Mucosa of rectum (tissue), 2 donors: Measurements from ENCODE around the gene SAMD4A.

ENCODE experiments used
- H3K27ac ChIP-seq, 2 donors: one replicate each; pipeline ENCODE4 v1.7.0; 2013; ENCODE audit warnings: inconsistent platforms in 2 of 2, low read depth in 2 of 2, low read length in 2 of 2
- H3K27me3 ChIP-seq, 2 donors: one replicate each; pipeline ENCODE4 v1.7.0; 2013; ENCODE audit warnings: low read length in 2 of 2; ENCODE audit not compliant: control insufficient read depth in 2 of 2, insufficient read depth in 2 of 2
- H3K36me3 ChIP-seq, 2 donors: one replicate each; pipeline ENCODE4 v1.7.0; 2013; ENCODE audit warnings: low read length in 2 of 2; ENCODE audit not compliant: control insufficient read depth in 2 of 2, insufficient read depth in 2 of 2
- H3K4me1 ChIP-seq, 2 donors: one replicate each; pipeline ENCODE4 v1.7.0; 2013; ENCODE audit warnings: low read length in 2 of 2, mild to moderate bottlenecking in 1 of 2; ENCODE audit not compliant: control insufficient read depth in 2 of 2, insufficient read depth in 2 of 2
- H3K4me3 ChIP-seq, 2 donors: one replicate each; pipeline ENCODE4 v1.7.0; 2013; ENCODE audit warnings: low read length in 2 of 2
- H3K9ac ChIP-seq, 2 donors: one replicate each; pipeline ENCODE4 v1.7.0; 2013; ENCODE audit warnings: low read length in 2 of 2, low read depth in 1 of 2, mild to moderate bottlenecking in 1 of 2
- H3K9me3 ChIP-seq, 2 donors: one replicate each; pipeline ENCODE4 v1.7.0; 2013; ENCODE audit warnings: low read length in 2 of 2; ENCODE audit not compliant: control insufficient read depth in 2 of 2
- donor health status: healthy.
- donor health status: Normal muscosa, but diverticular disease.

The SAMD4A gene, protein sequence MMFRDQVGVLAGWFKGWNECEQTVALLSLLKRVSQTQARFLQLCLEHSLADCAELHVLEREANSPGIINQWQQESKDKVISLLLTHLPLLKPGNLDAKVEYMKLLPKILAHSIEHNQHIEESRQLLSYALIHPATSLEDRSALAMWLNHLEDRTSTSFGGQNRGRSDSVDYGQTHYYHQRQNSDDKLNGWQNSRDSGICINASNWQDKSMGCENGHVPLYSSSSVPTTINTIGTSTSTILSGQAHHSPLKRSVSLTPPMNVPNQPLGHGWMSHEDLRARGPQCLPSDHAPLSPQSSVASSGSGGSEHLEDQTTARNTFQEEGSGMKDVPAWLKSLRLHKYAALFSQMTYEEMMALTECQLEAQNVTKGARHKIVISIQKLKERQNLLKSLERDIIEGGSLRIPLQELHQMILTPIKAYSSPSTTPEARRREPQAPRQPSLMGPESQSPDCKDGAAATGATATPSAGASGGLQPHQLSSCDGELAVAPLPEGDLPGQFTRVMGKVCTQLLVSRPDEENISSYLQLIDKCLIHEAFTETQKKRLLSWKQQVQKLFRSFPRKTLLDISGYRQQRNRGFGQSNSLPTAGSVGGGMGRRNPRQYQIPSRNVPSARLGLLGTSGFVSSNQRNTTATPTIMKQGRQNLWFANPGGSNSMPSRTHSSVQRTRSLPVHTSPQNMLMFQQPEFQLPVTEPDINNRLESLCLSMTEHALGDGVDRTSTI

GRCh38 chr14:54566410-54567223 is at the start of gene SAMD4A:
Gene SAMD4A, plus strand, starts transcription at chr14:54567128. Its CDS starts 789 bp downstream, at chr14:54567917.
- Histone ChIP-seq H3K9me3 (no peaks in the 10 kb centered on the region), H3K9ac (peak within 1 kb of the TSS; percentile 87 to 99), H3K4me3 (peak within 1 kb of the TSS; percentile 81 to 88), H3K36me3 (no peaks in the 10 kb centered on the region), H3K4me1 (peaks cover 16 to 18% of the 10 kb centered on the region in 2 donors), H3K27ac (peak within 1 kb of the TSS; percentile 99), H3K27me3 (no peaks in the 10 kb centered on the region)

DNA sequence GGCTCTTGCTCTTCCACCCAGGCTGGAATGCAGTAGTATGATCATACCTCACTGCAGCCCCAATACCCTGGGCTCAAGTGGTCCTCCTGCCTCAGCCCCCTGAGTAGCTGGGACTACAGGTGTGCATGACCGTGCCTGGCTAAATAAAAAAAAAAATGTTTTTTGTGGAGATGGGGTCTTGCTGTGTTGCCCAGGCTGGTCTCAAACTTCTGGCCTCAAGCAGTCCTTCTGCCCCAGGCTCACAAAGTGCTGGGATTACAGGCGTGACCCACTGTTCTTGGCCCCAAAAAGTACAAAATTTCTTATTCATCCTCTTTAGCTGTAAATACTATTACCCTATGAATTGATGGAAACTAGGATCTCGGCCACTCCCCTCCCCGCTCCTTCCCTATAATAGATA is 42.5 kb upstream of the SAMD4A start:
- no peak overlapping the region for H3K4me3 ChIP-seq
- H3K27me3 ChIP-seq = no peaks in the 10 kb centered on the region
- H3K4me1 ChIP-seq = peaks cover 0 to under 1% of the 10 kb centered on the region in 2 donors
- H3K27ac ChIP-seq = no peak overlapping the region
- H3K9ac ChIP-seq = no peak overlapping the region
- peaks cover 4 to 23% of the 10 kb centered on the region in 2 donors for H3K36me3 ChIP-seq
- H3K9me3 ChIP-seq = no peaks in the 10 kb centered on the region

GRCh38 chr14:54528973-54529372 is 38.0 kb upstream of the SAMD4A start:
- H3K9ac ChIP-seq = no peak overlapping the region
- no peaks in the 10 kb centered on the region for H3K9me3 ChIP-seq
- H3K4me1 ChIP-seq = peaks cover 0 to 5% of the 10 kb centered on the region in 2 donors
- H3K27ac ChIP-seq = no peak overlapping the region
- no peak overlapping the region for H3K4me3 ChIP-seq
- H3K27me3 ChIP-seq = no peaks in the 10 kb centered on the region
- H3K36me3 ChIP-seq = peaks cover 0 to 10% of the 10 kb centered on the region in 2 donors

DNA sequence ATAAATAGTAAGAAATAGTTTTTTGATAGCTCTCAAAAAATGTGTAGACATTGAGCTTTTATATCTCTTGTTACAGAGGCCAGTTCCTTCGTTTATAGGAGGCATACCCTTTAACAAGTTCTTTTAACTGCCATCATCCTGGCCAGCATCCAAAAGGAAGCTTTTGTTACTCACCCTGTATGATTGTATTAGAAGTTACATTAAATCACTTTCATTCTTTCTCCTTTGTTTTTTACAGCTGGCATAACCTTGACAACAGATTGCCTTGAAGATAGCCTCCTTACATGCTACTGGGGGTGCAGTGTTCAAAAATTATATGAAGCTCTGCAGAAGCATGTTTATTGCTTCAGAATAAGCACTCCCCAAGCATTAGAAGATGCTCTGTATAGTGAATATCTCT is 37.1 kb upstream of the SAMD4A start:
- Histone ChIP-seq H3K4me1 (peaks cover 0 to 5% of the 10 kb centered on the region in 2 donors), H3K27ac (no peak overlapping the region), H3K36me3 (peaks cover 0 to 2% of the 10 kb centered on the region in 2 donors), H3K27me3 (no peaks in the 10 kb centered on the region), H3K4me3 (no peak overlapping the region), H3K9me3 (no peaks in the 10 kb centered on the region), H3K9ac (no peak overlapping the region)

- Histone ChIP-seq H3K4me3 (no peak overlapping the region), H3K9me3 (no peaks in the 10 kb centered on the region), H3K9ac (no peak overlapping the region), H3K27ac (no peak overlapping the region), H3K4me1 (peaks cover 0 to 8% of the 10 kb centered on the region in 2 donors), H3K27me3 (no peaks in the 10 kb centered on the region), H3K36me3 (no peaks in the 10 kb centered on the region)
These were observed 34.6 kb upstream of the SAMD4A start for GRCh38 chr14:54532111-54533012.

GRCh38 chr14:54533100-54533499 is 33.8 kb upstream of the SAMD4A start:
- H3K9ac ChIP-seq = no peak overlapping the region

DNA sequence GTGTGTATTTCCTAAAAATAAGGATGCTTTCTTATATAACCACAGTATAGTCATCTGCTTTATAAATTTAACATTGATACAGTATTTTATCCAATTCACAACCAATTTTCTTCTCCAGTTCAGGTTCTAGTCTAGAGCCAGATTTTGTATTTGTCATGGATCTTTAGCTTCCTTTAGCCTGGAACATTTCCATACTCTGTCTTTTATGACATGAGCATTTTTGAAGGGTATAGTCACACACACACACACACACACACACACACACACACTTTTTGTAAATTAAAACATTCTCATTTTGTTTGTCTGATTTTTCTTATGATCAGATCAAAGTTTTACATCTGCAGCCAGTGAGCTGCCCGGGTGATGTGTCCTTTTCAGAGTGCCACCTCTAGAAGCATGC is 31.8 kb upstream of the SAMD4A start:
- peaks cover 0 to 3% of the 10 kb centered on the region in 2 donors for H3K4me1 ChIP-seq
- no peak overlapping the region for H3K27ac ChIP-seq
- no peak overlapping the region for H3K4me3 ChIP-seq
- no peaks in the 10 kb centered on the region for H3K27me3 ChIP-seq
- H3K36me3 ChIP-seq = peaks cover 3 to 4% of the 10 kb centered on the region in 2 donors
- no peaks in the 10 kb centered on the region for H3K9me3 ChIP-seq
- no peak overlapping the region for H3K9ac ChIP-seq

More at GRCh38 chr14:54533100-54533499, 33.8 kb upstream of the SAMD4A start:
- Histone ChIP-seq H3K27me3 (no peaks in the 10 kb centered on the region), H3K27ac (no peak overlapping the region), H3K9me3 (no peaks in the 10 kb centered on the region), H3K36me3 (peaks cover under 1 to 1% of the 10 kb centered on the region in 2 donors), H3K4me3 (no peak overlapping the region), H3K4me1 (peaks cover 0 to 8% of the 10 kb centered on the region in 2 donors)

GRCh38 chr14:54535646-54536045 is 31.3 kb upstream of the SAMD4A start:
- H3K9ac ChIP-seq = no peak overlapping the region
- peaks cover 3 to 4% of the 10 kb centered on the region in 2 donors for H3K36me3 ChIP-seq
- no peak overlapping the region for H3K27ac ChIP-seq
- no peaks in the 10 kb centered on the region for H3K9me3 ChIP-seq
- peaks cover 0 to 3% of the 10 kb centered on the region in 2 donors for H3K4me1 ChIP-seq
- no peak overlapping the region for H3K4me3 ChIP-seq
- no peaks in the 10 kb centered on the region for H3K27me3 ChIP-seq

DNA sequence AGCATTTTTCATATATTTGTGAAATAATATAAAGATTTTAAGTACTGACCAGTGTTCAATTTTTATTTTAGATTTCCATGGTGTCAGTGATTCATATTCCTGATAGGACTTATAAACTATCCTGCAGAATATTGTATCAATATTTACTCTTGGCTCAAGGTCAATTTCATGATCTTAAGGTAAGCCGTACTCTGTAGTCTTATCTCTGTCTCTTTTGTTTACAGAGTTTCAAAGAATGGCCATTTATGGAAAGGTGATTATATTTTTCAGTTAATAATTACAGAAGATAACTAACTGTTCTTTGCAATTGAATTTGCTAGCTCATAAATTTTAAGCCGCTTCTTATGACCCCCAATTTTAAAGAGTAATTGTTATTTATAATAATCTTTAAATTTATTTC is 29.3 kb upstream of the SAMD4A start:
- Histone ChIP-seq H3K27ac (no peak overlapping the region), H3K36me3 (peaks cover 3 to 4% of the 10 kb centered on the region in 2 donors), H3K4me1 (peaks cover 0 to 3% of the 10 kb centered on the region in 2 donors), H3K27me3 (no peaks in the 10 kb centered on the region), H3K9ac (no peak overlapping the region), H3K4me3 (no peak overlapping the region), H3K9me3 (no peaks in the 10 kb centered on the region)
